SU-DHL-6 (cell line): ENCODE measurements around the gene M1AP.

Source experiments
- H2AFZ ChIP-seq: fragments of 200-600 bp; sonication (generic); 2 replicates; pipeline ENCODE4 v1.6.1; 2014; ENCODE audit warnings: low read depth, mild to moderate bottlenecking, moderate library complexity, mixed read lengths, antibody characterized with exemption, low read length; ENCODE audit not compliant: severe bottlenecking
- H3F3A ChIP-seq: fragments of 200-600 bp; shearing (Covaris generic); 2 replicates; pipeline ENCODE4 v1.6.0; 2016; ENCODE audit warnings: antibody characterized with exemption, mild to moderate bottlenecking; ENCODE audit not compliant: insufficient read depth
- H3K27ac ChIP-seq: fragments of 200-600 bp; sonication (generic); 2 replicates; pipeline ENCODE4 v1.5.1; 2016; ENCODE audit warnings: low read depth, mild to moderate bottlenecking, low read length, moderate library complexity, mixed read lengths
- H3K27me3 ChIP-seq: fragments of 200-600 bp; sonication (generic), shearing (Covaris generic); 2 replicates; pipeline ENCODE4 v1.6.0; 2014; ENCODE audit warnings: mild to moderate bottlenecking, low read length
- H3K36me3 ChIP-seq: fragments of 200-600 bp; sonication (generic); 2 replicates; pipeline ENCODE4 v1.6.1; 2014; ENCODE audit warnings: mild to moderate bottlenecking, low read length, mixed read lengths
- H3K4me2 ChIP-seq: fragments of 300-600, 200-600 bp; shearing (Covaris generic), sonication (generic); 2 replicates; pipeline ENCODE4 v1.6.0; 2014; ENCODE audit warnings: low read length, low read depth, mild to moderate bottlenecking; ENCODE audit not compliant: poor library complexity, severe bottlenecking
- H3K4me3 ChIP-seq: fragments of 200-600 bp; sonication (generic); 2 replicates; pipeline ENCODE4 v1.5.1; 2014; ENCODE audit warnings: antibody characterized with exemption, low read length, mild to moderate bottlenecking, mixed read lengths; ENCODE audit not compliant: insufficient read depth, poor library complexity, severe bottlenecking
- H3K79me2 ChIP-seq: fragments of 200-600 bp; sonication (generic); 2 replicates; pipeline ENCODE4 v1.6.1; 2014; ENCODE audit warnings: mild to moderate bottlenecking, low read length, moderate library complexity; ENCODE audit not compliant: insufficient read depth
- H3K9ac ChIP-seq: fragments of 200-600 bp; sonication (generic); 2 replicates; pipeline ENCODE4 v1.7.0; 2014; ENCODE audit warnings: mild to moderate bottlenecking, low read length
- H3K9me2 ChIP-seq: fragments of 200-600 bp; sonication (generic); replicated peaks from 2 replicates; pipeline ENCODE4 v1.6.1; 2014; ENCODE audit warnings: low read length; ENCODE audit not compliant: insufficient read depth
- H3K9me3 ChIP-seq: fragments of 200-600 bp; sonication (generic); 2 replicates; pipeline ENCODE4 v1.6.1; 2014; ENCODE audit warnings: low read length, mixed read lengths; ENCODE audit not compliant: insufficient read depth
- H4K20me1 ChIP-seq: fragments of 200-600 bp; sonication (generic); 2 replicates; pipeline ENCODE4 v1.6.1; 2014; ENCODE audit warnings: low read depth, mild to moderate bottlenecking, antibody characterized with exemption, low read length, moderate library complexity, mixed read lengths
- EZH2phosphoT487 ChIP-seq: fragments of 200-600 bp; sonication (generic), shearing (Covaris generic); conservative IDR thresholded peaks from 2 replicates; pipeline ENCODE4 v1.6.1; 2018; ENCODE audit warnings: mild to moderate bottlenecking, antibody characterized with exemption, low read length, moderate library complexity, mixed read lengths
- TF ChIP-seq, protein P1 (sequence below): fragments of 200-600 bp; sonication (generic); IDR thresholded peaks from one replicate; pipeline ENCODE4 v1.5.1; 2017; ENCODE audit warnings: antibody characterized with exemption, mild to moderate bottlenecking, low read length, moderate library complexity; ENCODE audit not compliant: insufficient read depth, poor library complexity, severe bottlenecking

The M1AP gene

DNA sequence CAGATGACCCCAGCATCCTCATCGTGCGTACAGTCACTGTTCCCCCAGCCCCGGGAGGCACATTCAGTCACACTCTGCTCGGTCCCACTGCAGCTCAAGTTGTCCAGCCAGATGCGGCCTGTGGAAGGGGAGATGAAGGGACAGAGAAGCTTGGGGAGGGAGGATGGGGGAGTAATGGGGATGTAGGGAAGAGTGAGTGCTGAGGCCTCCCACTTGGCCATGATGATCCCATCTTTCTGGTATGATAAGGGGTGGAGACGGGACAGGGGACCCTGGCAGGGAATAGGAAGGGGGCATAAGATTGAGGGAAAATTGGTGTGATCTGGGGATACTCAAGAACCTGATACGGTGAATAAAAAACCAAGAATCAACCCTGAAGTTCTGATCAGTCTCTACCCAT is 97.9 kb downstream of the M1AP start:
- TF ChIP-seq, protein P1, sequence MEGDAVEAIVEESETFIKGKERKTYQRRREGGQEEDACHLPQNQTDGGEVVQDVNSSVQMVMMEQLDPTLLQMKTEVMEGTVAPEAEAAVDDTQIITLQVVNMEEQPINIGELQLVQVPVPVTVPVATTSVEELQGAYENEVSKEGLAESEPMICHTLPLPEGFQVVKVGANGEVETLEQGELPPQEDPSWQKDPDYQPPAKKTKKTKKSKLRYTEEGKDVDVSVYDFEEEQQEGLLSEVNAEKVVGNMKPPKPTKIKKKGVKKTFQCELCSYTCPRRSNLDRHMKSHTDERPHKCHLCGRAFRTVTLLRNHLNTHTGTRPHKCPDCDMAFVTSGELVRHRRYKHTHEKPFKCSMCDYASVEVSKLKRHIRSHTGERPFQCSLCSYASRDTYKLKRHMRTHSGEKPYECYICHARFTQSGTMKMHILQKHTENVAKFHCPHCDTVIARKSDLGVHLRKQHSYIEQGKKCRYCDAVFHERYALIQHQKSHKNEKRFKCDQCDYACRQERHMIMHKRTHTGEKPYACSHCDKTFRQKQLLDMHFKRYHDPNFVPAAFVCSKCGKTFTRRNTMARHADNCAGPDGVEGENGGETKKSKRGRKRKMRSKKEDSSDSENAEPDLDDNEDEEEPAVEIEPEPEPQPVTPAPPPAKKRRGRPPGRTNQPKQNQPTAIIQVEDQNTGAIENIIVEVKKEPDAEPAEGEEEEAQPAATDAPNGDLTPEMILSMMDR: no peak
- no peak for TF ChIP-seq EZH2phosphoT487
- Histone ChIP-seq H3K4me2 (no peak overlapping the region), H3K9me2 (no peaks in the 10 kb centered on the region), H3K27me3 (no peaks in the 10 kb centered on the region), H3K27ac (no peak overlapping the region), H2AFZ (no peak overlapping the region), H3K36me3 (no peaks in the 10 kb centered on the region), H3K4me3 (no peak overlapping the region), H3K9ac (no peak overlapping the region), H3K9me3 (no peaks in the 10 kb centered on the region), H4K20me1 (no peaks in the 10 kb centered on the region), H3K79me2 (no peaks in the 10 kb centered on the region), H3F3A (no peaks in the 10 kb centered on the region)

DNA sequence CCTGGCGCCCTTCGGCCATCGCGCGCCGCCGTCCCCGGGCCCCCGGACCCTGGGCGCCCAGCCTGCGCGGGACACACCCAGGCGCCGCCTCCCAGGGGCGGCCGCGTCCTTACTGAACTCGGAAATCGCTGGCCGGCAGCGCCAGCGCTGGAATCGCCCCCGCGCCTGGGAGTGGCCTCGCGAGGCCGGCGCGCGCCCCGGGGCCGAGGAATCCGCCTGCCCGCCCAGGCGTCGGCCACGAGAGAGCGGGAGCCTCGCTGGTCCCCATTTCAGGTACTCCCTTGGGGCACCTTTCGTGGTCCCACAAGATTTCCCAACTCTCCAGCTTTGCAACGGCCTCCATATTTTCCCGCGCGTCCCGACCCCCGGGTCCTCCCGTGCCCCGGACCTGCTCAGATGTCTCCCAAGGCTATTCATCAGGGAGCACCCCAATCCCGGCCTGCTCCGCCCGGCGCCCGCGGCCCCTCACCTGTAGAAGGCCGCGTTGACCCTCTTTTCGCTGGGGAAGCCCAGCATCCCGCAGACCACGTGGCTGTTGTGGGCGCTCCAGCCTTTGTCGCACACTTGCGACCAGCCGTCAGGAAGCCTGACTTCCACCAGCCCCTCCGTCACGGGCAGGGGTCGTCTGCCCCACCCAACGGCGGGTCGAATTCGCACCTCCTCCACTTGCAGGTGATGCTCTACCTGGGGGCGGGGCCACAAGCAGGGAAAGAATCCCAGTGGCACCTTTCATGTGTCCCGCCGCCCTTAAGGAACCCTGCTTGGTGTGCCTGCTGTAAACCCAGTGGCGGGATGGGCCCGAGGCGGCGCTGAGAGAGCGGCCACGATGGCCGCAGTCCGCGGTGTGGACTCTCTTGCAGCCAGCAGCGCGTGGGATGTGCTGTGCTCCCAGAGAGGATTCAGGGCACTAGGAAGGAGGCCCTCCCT is 99.0 kb downstream of the M1AP start:
- Histone ChIP-seq H3K9ac (no peak overlapping the region), H3K27me3 (no peaks in the 10 kb centered on the region), H3K36me3 (no peaks in the 10 kb centered on the region), H3K9me2 (no peaks in the 10 kb centered on the region), H3K4me2 (peak overlapping the region; percentile 24), H3K79me2 (no peaks in the 10 kb centered on the region), H3F3A (no peaks in the 10 kb centered on the region), H3K9me3 (no peaks in the 10 kb centered on the region), H2AFZ (no peak overlapping the region), H4K20me1 (no peaks in the 10 kb centered on the region), H3K4me3 (no peak overlapping the region), H3K27ac (no peak overlapping the region)
- TF ChIP-seq EZH2phosphoT487: no peak
- TF ChIP-seq, protein P1: no peak

DNA sequence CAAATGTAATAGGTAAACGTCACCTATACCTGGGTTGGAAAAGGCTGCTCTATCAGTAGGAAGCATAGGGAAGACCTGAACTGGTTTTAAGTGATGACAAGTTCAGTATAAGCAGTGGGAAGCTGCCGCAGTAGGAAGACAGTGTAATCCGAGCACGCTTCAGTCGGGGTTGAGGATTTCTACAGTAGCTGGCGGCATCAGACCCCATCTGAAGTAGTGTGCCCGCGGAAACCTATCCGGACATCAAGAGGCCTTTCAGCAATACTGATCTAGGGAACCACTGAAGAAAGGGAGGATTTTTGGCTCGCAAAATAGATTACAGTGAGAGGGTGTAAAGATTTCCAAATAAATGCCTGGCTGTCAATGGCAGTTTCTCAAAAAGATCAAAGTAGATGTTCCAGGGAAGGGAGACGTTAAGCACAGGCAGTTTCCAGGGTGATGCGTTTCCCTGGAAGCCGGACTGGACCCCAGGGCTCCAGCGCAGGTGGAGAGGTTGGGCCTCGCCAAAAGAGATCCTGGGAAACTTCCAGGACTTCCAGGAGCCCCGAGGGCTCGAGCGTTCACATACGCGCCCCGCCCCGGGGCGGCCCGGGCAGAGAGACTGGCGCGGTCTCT is 99.7 kb downstream of the M1AP start:
- Histone ChIP-seq H3K27ac (no peak overlapping the region), H3K79me2 (no peaks in the 10 kb centered on the region), H3K4me3 (no peak overlapping the region)

More for the DNA sequence above, 99.7 kb downstream of the M1AP start:
- no peaks in the 10 kb centered on the region for H3K27me3 ChIP-seq
- TF ChIP-seq EZH2phosphoT487: no peak
- TF ChIP-seq, protein P1: no peak
- no peaks in the 10 kb centered on the region for H3F3A ChIP-seq
- peak overlapping the region; percentile 24 for H3K4me2 ChIP-seq
- no peaks in the 10 kb centered on the region for H4K20me1 ChIP-seq
- no peak overlapping the region for H3K9ac ChIP-seq
- H3K9me3 ChIP-seq: no peaks in the 10 kb centered on the region
- no peak overlapping the region for H2AFZ ChIP-seq
- H3K36me3 ChIP-seq: no peaks in the 10 kb centered on the region
- no peaks in the 10 kb centered on the region for H3K9me2 ChIP-seq
